ENCODE data around the gene SP3. TPM values are rescaled to one million over a fixed set of nuclear protein-coding genes. Genes with fewer than 3 reads are reported as not detected.

The SP3 gene
- total RNA-seq, 6 experiments from 2014 or later = 45.0 to 63.7 (median 52.1) TPM

DNA sequence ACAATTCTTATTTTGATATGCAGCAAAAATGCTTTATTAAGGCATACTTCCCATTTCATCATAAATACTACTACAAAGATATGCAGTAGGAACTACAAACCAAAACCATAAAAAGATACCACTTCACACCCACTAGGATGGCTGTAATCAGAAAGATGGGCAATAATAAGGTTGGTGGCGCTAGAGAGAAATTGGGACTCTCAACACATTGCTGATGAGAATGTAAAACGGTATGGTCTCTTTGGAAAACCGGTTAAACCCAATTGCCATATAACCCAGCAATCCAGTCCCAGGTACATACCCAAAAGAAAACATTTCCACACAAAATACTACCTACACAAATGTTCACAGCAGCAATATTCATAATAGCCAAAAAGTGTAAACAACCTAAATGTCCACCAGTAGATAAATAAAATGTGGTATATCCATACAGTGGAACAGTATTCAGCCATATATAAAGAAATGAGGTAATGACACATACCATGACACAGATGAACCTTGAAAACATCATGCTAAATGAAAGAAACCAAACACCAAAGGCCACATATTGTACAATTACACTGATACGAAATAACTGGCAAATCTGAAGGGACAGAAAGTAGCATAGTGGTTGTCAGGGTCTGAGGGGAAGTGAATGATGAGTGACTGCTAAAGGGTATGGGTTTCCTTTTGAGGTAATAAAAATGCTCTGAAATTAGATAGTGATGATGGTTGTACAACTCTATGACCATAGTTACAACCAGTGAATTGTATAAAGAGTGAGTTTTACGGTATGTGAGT is 12.7 kb downstream of the SP3 start:
- Mint-ChIP-seq H3K4me3 (no peak overlapping the region), H3K27me3 (ENCODE audit: insufficient read depth) (no peaks in the 10 kb centered on the region), H3K9me3 (no peaks in the 10 kb centered on the region), H3K36me3 (ENCODE audit: low read depth) (peaks cover 64% of the 10 kb centered on the region), H3K4me1 (ENCODE audit: low read depth) (peaks cover 57% of the 10 kb centered on the region), H3K27ac (no peak overlapping the region)
- TF ChIP-seq CTCF (IDR thresholded peaks at IDR 0.05) = peak; percentile 28; the same call in 1 of the 2 replicates
- DNase-seq = no peak

DNA sequence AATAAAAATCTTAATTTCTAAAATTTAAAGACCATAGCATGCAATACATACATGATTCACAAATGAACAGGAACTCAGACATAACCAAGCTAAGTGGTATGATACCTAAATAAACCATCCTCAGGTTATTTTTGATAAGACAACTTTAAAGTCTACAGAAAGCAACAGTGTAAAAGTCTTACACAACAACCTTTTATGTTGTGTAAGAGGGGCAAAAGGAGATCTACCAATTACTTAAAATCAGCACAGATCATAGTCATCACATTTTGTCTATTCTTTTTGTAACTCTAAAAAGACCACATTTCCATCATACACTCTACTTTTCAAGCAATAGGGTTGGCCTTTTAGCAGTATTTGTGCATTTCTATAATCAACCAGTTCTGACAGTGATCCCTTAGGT is 16.3 kb downstream of the SP3 start:
- no peak for TF ChIP-seq CTCF (IDR thresholded peaks at IDR 0.05)
- Mint-ChIP-seq H3K27me3 (ENCODE audit: insufficient read depth) (no peaks in the 10 kb centered on the region), H3K9me3 (no peaks in the 10 kb centered on the region), H3K4me3 (no peak overlapping the region), H3K36me3 (ENCODE audit: low read depth) (peaks cover 46% of the 10 kb centered on the region), H3K4me1 (ENCODE audit: low read depth) (peaks cover 58% of the 10 kb centered on the region), H3K27ac (no peak overlapping the region)
- DNase-seq = no peak

DNA sequence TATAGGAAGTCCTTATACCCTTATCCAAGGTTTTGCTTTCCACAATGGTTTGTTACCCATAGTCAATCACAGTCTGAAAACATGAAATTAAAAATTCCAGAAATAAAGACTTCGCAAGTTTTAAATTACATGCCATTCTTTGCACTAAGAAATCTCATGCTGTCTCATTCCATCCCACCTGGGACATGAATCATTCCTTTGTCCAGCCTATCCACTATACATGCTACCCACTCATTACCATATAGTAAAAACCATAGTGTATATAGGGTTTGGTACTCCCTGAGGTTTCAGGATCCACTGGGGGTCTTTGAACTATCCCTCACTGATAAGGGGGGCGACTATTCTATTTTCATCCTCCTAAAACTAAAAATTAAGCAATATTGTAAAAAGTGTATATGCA is 17.0 kb downstream of the SP3 start:
- Mint-ChIP-seq H3K36me3 (ENCODE audit: low read depth) (peaks cover 46% of the 10 kb centered on the region), H3K27ac (no peak overlapping the region), H3K4me1 (ENCODE audit: low read depth) (peaks cover 65% of the 10 kb centered on the region), H3K27me3 (ENCODE audit: insufficient read depth) (no peaks in the 10 kb centered on the region), H3K9me3 (no peaks in the 10 kb centered on the region), H3K4me3 (no peak overlapping the region)
- DNase-seq = no peak
- no peak for TF ChIP-seq CTCF (IDR thresholded peaks at IDR 0.05)

- TF ChIP-seq CTCF (IDR thresholded peaks at IDR 0.05) = no peak
- Mint-ChIP-seq H3K27ac (no peak overlapping the region), H3K36me3 (ENCODE audit: low read depth) (peaks cover 35% of the 10 kb centered on the region), H3K9me3 (no peaks in the 10 kb centered on the region), H3K27me3 (ENCODE audit: insufficient read depth) (no peaks in the 10 kb centered on the region), H3K4me3 (no peak overlapping the region), H3K4me1 (ENCODE audit: low read depth) (peaks cover 68% of the 10 kb centered on the region)
- DNase-seq = no peak
Observed at GRCh38 chr2:173947131-173947530, 18.0 kb downstream of the SP3 start.

- Mint-ChIP-seq H3K4me1 (ENCODE audit: low read depth) (peaks cover 88% of the 10 kb centered on the region), H3K9me3 (no peaks in the 10 kb centered on the region), H3K36me3 (ENCODE audit: low read depth) (peaks cover 29% of the 10 kb centered on the region), H3K4me3 (peak overlapping the region; percentile 37), H3K27ac (peak overlapping the region; percentile 5), H3K27me3 (ENCODE audit: insufficient read depth) (no peaks in the 10 kb centered on the region)
- no peak for TF ChIP-seq CTCF (IDR thresholded peaks at IDR 0.05)
- no peak for DNase-seq
Observed at GRCh38 chr2:173943738-173944137, 21.4 kb downstream of the SP3 start.
